GM18858 (cell line): Measurements from ENCODE around the gene FIGLA.

Source experiments
- ATAC-seq: cut with Tn5 transposase; IDR thresholded peaks from one replicate; pipeline ENCODE4 v1.9.1; 2021; ENCODE audit not compliant: unreplicated experiment

Gene FIGLA

GRCh38 chr2:70776266-70776665 lies 14.2 kb downstream of the FIGLA start:
- no peak for ATAC-seq

- ATAC-seq: no peak
Observed at GRCh38 chr2:70775141-70775540, 15.3 kb downstream of the FIGLA start.

- ATAC-seq: no peak
Observed at GRCh38 chr2:70772486-70773155, 17.8 kb downstream of the FIGLA start.

GRCh38 chr2:70771446-70771845 lies 19.0 kb downstream of the FIGLA start:
- no peak for ATAC-seq

GRCh38 chr2:70769450-70769849 lies 21.0 kb downstream of the FIGLA start:
- ATAC-seq: no peak

GRCh38 chr2:70768590-70769085 lies 21.8 kb downstream of the FIGLA start:
- ATAC-seq: no peak

- ATAC-seq: no peak
Observed at GRCh38 chr2:70767699-70768589, 22.5 kb downstream of the FIGLA start, which contains the start of gene ADD2. ADD2 (minus strand) TSS chr2:70768200; CDS start chr2:70706408, 61,792 bp downstream.

GRCh38 chr2:70767079-70767698 lies 23.3 kb downstream of the FIGLA start:
- no peak for ATAC-seq

GRCh38 chr2:70766357-70767078 lies 23.9 kb downstream of the FIGLA start:
- ATAC-seq: no peak

- no peak for ATAC-seq
Observed at GRCh38 chr2:70765507-70765906, 24.9 kb downstream of the FIGLA start.

- ATAC-seq: no peak
Observed at GRCh38 chr2:70759446-70759845, 31.0 kb downstream of the FIGLA start.

- no peak for ATAC-seq
Observed at GRCh38 chr2:70757966-70758365, 32.5 kb downstream of the FIGLA start.

GRCh38 chr2:70757360-70757759 lies 33.1 kb downstream of the FIGLA start:
- no peak for ATAC-seq

GRCh38 chr2:70756128-70756527 lies 34.3 kb downstream of the FIGLA start:
- ATAC-seq: no peak

GRCh38 chr2:70753902-70754301 lies 36.5 kb downstream of the FIGLA start:
- no peak for ATAC-seq

GRCh38 chr2:70753031-70753430 lies 37.4 kb downstream of the FIGLA start:
- no peak for ATAC-seq

GRCh38 chr2:70752396-70752795 lies 38.0 kb downstream of the FIGLA start:
- no peak for ATAC-seq

GRCh38 chr2:70751881-70752280 lies 38.6 kb downstream of the FIGLA start:
- ATAC-seq: no peak

GRCh38 chr2:70750320-70750719 lies 40.1 kb downstream of the FIGLA start:
- ATAC-seq: no peak

GRCh38 chr2:70748002-70748784 lies 42.2 kb downstream of the FIGLA start:
- ATAC-seq: no peak
